Pancreas (tissue), 10 donors: ENCODE results near the gene AFF4. TPM values are rescaled to one million over a fixed set of nuclear protein-coding genes. Genes with fewer than 3 reads are reported as not detected.

Source experiments
- ATAC-seq, 4 donors: fragments of 200-7000 bp; cut with Tn5 transposase; one replicate each; pipeline versions ENCODE4 v1.8.0 to v1.9.1; 2020; ENCODE audit warnings: mild to moderate bottlenecking in 4 of 4, moderate library complexity in 4 of 4
- DNase-seq, 6 donors: peaks; one replicate each; pipeline ENCODE4 v3.0.0-alpha.2; 2020
- FAIRE-seq: peaks from 2 replicates; lab custom pipeline; 2012; peaks lifted over from hg19 to GRCh38; lab: Jason Lieb, UNC
- H3K27ac ChIP-seq, 4 donors: fragments of 200-600 bp; sonication (generic); 1 replicate in 3 of 4; 2 replicates in 1 of 4; pipeline versions ENCODE4 v1.5.0 to v1.8.0; 2020
- H3K27me3 ChIP-seq, 4 donors: fragments of 200-600 bp; one replicate each; pipeline ENCODE4 v1.8.0; 2021
- H3K36me3 ChIP-seq, 3 donors: fragments of 200-600 bp; sonication (generic) in 1 of 3; one replicate each; pipeline versions ENCODE4 v1.5.0 to v1.8.0; 2020 to 2021
- H3K4me1 ChIP-seq, 3 donors: fragments of 200-600 bp; one replicate each; pipeline ENCODE4 v1.8.0; 2021
- H3K4me3 ChIP-seq, 4 donors: fragments of 200-600 bp; sonication (generic) in 2 of 4; one replicate each; pipeline versions ENCODE4 v1.5.0 to v1.8.0; 2020 to 2021
- H3K9me3 ChIP-seq, 4 donors: fragments of 200-600 bp; one replicate each; pipeline ENCODE4 v1.8.0; 2021
- WGBS, 2 donors: extraction: QIAGEN DNeasy Blood & Tissue Kit; methylation state at CpG; one replicate each; pipeline ENCODE4 v1.1.7; 2013; 5-methylcytosine and 5-hydroxymethylcytosine counted together
- intact Hi-C, 3 donors: fragments of 100-400 bp; cut with DNase I; formaldehyde crosslinking; loops; one replicate each; pipeline versions ENCODE4 v1.11.1 to v1.14.2; 2022
- polyA plus RNA-seq, 2 donors: library from polyadenylated mRNA; stranded (reverse); fragments of 200-250 nt; gene quantifications; one replicate each; pipeline ENCODE4 v1.2.3, GENCODE V29; 2013
- total RNA-seq, 6 donors: library from RNA; stranded (reverse); fragmentation: NEBNext Ultra II Directional in 4 of 6; extraction: Animal tissue kit (Norgen Biotek cat#: 25700) in 4 of 6; gene quantifications; one replicate each; pipeline versions ENCODE4 v1.2.1 to v1.2.4, GENCODE V29; 2021 to 2023
- TF ChIP-seq, protein P1 (sequence below), 4 donors: fragments of 200-600 bp; sonication (generic) in 3 of 4; IDR thresholded peaks; one replicate each; pipeline versions ENCODE4 v1.5.0 to v1.8.0; 2021; ENCODE audit warnings: antibody characterized with exemption in 4 of 4
- donor health status: healthy with polysubstance abuse.
- donor health status: DM: no; HTN: no; CAD: no; lungs with moderate emphysema.
- donor health status: DM: no; HTN: no; CAD: no.
- donor health status: control.
- donor health status: control.
- donor health status: Bipolar disorder and iron deficiency.
- donor health status: DM: yes; HTN: yes; CAD: no.
- donor health status: DM: no; HTN: no; CAD: no.
- donor health status: DM: no; HTN: no; CAD: no.
- donor health status: DM: yes; HTN: yes; CAD: no.

AFF4 gene
- total and polyA plus RNA-seq, 8 donors = 6.7 to 40.2 (median 27.2) TPM

DNA sequence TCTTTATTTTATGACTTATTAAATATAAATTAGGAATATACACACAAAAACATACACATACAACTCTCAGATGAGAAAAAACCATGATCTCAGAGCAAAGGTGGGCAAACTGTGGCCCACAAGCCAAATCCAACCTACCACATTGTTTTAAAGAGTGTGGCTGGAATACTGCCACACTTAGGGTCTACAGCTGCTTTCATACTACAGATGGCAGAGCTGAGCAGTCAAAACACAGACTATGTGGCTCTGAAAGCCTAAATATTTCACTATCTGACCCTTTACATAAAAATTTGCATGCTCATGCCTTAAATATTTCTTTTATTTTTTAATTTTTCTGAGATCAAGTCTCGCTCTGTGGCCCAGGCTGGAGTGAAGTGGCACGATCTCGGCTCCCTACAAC, 61.7 kb downstream of the AFF4 start:
- intact Hi-C loops = no loop called here
- no peak for FAIRE-seq
- no peak for DNase-seq
- WGBS, 2 donors = 99 to 100% methylated on average over 3 of the region's 3 CpGs
- no peaks in the 10 kb centered on the region for H3K9me3 ChIP-seq
- no peak for ATAC-seq
- H3K4me1 ChIP-seq = peaks cover 0 to 11% (median 0%) of the 10 kb centered on the region in 3 donors
- peaks cover 0 to 23% (median 6%) of the 10 kb centered on the region in 3 donors for H3K36me3 ChIP-seq
- no peaks in the 10 kb centered on the region for H3K27me3 ChIP-seq
- no peak overlapping the region for H3K4me3 ChIP-seq
- H3K27ac ChIP-seq = no peak overlapping the region
- TF ChIP-seq, protein P1, sequence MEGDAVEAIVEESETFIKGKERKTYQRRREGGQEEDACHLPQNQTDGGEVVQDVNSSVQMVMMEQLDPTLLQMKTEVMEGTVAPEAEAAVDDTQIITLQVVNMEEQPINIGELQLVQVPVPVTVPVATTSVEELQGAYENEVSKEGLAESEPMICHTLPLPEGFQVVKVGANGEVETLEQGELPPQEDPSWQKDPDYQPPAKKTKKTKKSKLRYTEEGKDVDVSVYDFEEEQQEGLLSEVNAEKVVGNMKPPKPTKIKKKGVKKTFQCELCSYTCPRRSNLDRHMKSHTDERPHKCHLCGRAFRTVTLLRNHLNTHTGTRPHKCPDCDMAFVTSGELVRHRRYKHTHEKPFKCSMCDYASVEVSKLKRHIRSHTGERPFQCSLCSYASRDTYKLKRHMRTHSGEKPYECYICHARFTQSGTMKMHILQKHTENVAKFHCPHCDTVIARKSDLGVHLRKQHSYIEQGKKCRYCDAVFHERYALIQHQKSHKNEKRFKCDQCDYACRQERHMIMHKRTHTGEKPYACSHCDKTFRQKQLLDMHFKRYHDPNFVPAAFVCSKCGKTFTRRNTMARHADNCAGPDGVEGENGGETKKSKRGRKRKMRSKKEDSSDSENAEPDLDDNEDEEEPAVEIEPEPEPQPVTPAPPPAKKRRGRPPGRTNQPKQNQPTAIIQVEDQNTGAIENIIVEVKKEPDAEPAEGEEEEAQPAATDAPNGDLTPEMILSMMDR (IDR thresholded peaks at IDR 0.05) = no peak

DNA sequence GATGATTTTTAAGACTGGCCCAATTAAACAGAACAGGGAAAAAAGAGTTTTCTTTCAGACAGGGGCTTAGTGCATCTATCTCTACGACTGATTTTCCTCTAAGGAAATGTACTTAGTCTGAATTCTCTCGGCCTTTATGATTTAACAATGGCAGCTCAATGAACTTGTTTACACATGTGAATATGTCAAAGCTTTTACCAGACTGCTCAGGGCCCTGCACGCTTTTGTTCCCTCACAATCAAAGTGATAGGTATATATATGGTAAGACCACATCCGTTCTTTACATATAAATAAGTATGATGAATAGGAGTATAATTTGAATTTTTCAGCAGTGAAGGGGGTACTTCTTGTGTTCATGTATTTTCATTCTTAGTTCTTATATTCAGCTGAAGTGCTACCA, 62.4 kb downstream of the AFF4 start:
- TF ChIP-seq, protein P1 (IDR thresholded peaks at IDR 0.05) = no peak
- Histone ChIP-seq H3K27ac (no peak overlapping the region), H3K36me3 (peaks cover 0 to 30% (median 6%) of the 10 kb centered on the region in 3 donors), H3K4me1 (peaks cover 0 to 7% (median 0%) of the 10 kb centered on the region in 3 donors), H3K9me3 (no peaks in the 10 kb centered on the region), H3K27me3 (no peaks in the 10 kb centered on the region), H3K4me3 (no peak overlapping the region)
- DNase-seq (no peak), ATAC-seq (no peak), FAIRE-seq (no peak)
- WGBS, 2 donors = 86 to 88% methylated on average over 4 of the region's 4 CpGs
- intact Hi-C loops = no loop called here

DNA sequence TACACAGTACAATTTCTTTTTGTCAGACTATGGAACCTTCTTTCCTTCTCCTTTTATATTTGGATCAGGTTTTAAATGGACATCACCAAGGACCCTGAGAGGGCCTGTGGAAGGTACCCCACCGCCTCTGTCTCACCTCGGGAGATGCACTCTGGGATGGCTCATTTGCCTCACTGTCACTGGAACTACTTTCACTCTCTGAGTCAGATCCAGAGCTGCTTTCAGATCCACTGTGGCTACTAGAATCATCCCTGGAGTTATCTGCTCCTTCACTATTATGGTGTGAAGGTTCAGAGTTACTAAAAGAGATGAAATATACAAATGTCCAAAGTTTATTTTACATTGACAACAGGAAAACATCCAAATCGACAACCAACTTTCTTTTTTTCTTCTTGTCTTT, 65.3 kb downstream of the AFF4 start:
- Histone ChIP-seq H3K36me3 (peaks cover 0 to 47% (median 24%) of the 10 kb centered on the region in 3 donors), H3K9me3 (no peaks in the 10 kb centered on the region), H3K27me3 (no peaks in the 10 kb centered on the region), H3K4me1 (no peaks in the 10 kb centered on the region), H3K27ac (no peak overlapping the region), H3K4me3 (no peak overlapping the region)
- TF ChIP-seq, protein P1 (IDR thresholded peaks at IDR 0.05) = no peak
- intact Hi-C loops = no loop called here
- no peak for DNase-seq
- no peak for ATAC-seq
- no peak for FAIRE-seq
- WGBS, 2 donors = 72 to 78% methylated on average over 3 of the region's 3 CpGs

DNA sequence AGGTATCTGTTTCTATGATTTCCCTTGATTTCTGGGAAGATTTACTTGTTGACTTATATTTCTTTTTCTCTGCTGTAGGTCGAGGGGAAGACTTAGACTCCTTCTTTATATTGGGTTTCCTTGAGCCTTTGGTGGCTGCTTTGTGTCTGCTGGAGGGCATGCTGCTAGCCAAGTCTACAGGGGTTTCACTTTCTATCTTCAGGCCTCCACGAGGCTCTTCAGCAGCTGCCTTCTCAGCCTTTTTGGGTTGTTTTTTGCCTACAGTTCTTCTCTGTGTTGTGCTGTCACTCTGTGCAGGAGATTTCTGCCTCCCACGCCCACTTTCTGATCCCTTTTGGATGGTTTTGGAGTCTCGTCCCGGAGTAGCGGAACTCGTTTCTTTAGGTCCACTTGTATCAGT, 66.7 kb downstream of the AFF4 start:
- FAIRE-seq (no peak), ATAC-seq (no peak), DNase-seq (no peak)
- H3K4me3 ChIP-seq = no peak overlapping the region
- intact Hi-C loops = no loop called here
- TF ChIP-seq, protein P1 (IDR thresholded peaks at IDR 0.05) = no peak
- H3K36me3 ChIP-seq = peaks cover 0 to 61% (median 24%) of the 10 kb centered on the region in 3 donors
- no peak overlapping the region for H3K27ac ChIP-seq
- 88 to 89% methylated on average over 7 of the region's 7 CpGs for WGBS, 2 donors
- no peaks in the 10 kb centered on the region for H3K27me3 ChIP-seq
- no peaks in the 10 kb centered on the region for H3K4me1 ChIP-seq
- H3K9me3 ChIP-seq = no peaks in the 10 kb centered on the region

DNA sequence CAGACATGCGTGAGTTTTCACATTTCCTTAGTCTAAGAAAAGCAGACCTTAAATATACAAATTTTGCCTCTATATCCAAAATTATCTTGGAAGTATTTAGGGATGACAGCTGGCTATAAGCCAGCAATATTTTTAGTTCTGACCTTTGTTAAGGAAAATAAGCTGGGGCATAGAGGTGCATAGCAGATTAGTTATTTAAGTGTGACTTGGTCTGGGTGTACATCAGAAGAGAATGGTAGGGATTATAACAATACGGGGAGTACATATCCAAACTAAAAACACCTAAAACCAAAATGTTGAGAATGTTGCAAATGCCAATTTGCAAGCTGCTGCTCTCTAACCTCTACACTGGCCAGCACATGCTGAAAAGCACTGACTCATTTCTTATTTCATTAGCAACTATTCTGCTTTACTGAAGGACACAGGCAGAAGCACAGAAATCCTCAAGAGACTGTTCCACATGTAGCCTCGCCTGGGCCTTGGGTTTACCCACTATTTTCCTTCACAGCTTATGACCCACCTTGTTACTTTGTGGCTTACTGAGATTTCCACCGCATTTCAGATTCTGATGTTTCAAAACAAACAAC, 67.6 kb downstream of the AFF4 start:
- 82 to 91% methylated on average over 4 of the region's 4 CpGs for WGBS, 2 donors
- Histone ChIP-seq H3K4me3 (no peak overlapping the region), H3K27me3 (no peaks in the 10 kb centered on the region), H3K4me1 (no peaks in the 10 kb centered on the region), H3K9me3 (no peaks in the 10 kb centered on the region), H3K27ac (no peak overlapping the region), H3K36me3 (peaks cover 0 to 70% (median 24%) of the 10 kb centered on the region in 3 donors)
- intact Hi-C loops = no loop called here
- TF ChIP-seq, protein P1 (IDR thresholded peaks at IDR 0.05) = no peak
- ATAC-seq (no peak), DNase-seq (no peak), FAIRE-seq (no peak)
